Measurements from ENCODE around the gene CD82.

The CD82 gene

GRCh38 chr11:44571871-44572270, 6.4 kb downstream of the CD82 start:
- POLR2A ChIA-PET, result no interaction called here
- DNase-seq (ENCODE audit: low read depth, low spot score), result no peak
- no peak for TF ChIP-seq CTCF (IDR thresholded peaks at IDR 0.05; ENCODE audit: insufficient read depth, low read length, missing control alignments)
- H3K4me3 ChIP-seq (ENCODE audit: low read depth, low read length), result no peak overlapping the region
- CTCF ChIA-PET, result interaction anchor here (1.6 to 2.7 kb wide), 2 partner anchors 16 to 45 kb away, joined by 11 to 14 read pairs; no protein-coding TSS in a partner anchor

- CTCF ChIA-PET, result interaction anchor here (1.6 to 2.7 kb wide), 2 partner anchors 16 to 45 kb away, joined by 11 to 14 read pairs; no protein-coding TSS in a partner anchor
- POLR2A ChIA-PET, result no interaction called here
- H3K4me3 ChIP-seq (ENCODE audit: low read depth, low read length), result no peak overlapping the region
- no peak for DNase-seq (ENCODE audit: low read depth, low spot score)
- no peak for TF ChIP-seq CTCF (IDR thresholded peaks at IDR 0.05; ENCODE audit: insufficient read depth, low read length, missing control alignments)
These were observed 7.0 kb downstream of the CD82 start for GRCh38 chr11:44572436-44572835.

- no peak for TF ChIP-seq CTCF (IDR thresholded peaks at IDR 0.05; ENCODE audit: insufficient read depth, low read length, missing control alignments)
These were observed 7.4 kb downstream of the CD82 start for GRCh38 chr11:44572884-44573283.

GRCh38 chr11:44573333-44573732, 7.9 kb downstream of the CD82 start:
- DNase-seq (ENCODE audit: low read depth, low spot score), result no peak
- POLR2A ChIA-PET, result interaction anchor here (1.8 kb wide), 1 partner anchor 9 kb away, joined by 9 read pairs; no protein-coding TSS in a partner anchor
- TF ChIP-seq CTCF (IDR thresholded peaks at IDR 0.05; ENCODE audit: insufficient read depth, low read length, missing control alignments), result no peak
- CTCF ChIA-PET, result interaction anchor here (1.3 kb wide), 1 partner anchor 17 kb away, joined by 4 read pairs; no protein-coding TSS in a partner anchor
- no peak overlapping the region for H3K4me3 ChIP-seq (ENCODE audit: low read depth, low read length)

More at GRCh38 chr11:44572884-44573283, 7.4 kb downstream of the CD82 start:
- ChIA-PET CTCF (interaction anchor here (1.6 to 2.7 kb wide), 2 partner anchors 17 to 44 kb away, joined by 11 to 14 read pairs; no protein-coding TSS in a partner anchor), POLR2A (no interaction called here)
- H3K4me3 ChIP-seq (ENCODE audit: low read depth, low read length), result no peak overlapping the region
- no peak for DNase-seq (ENCODE audit: low read depth, low spot score)

GRCh38 chr11:44574610-44575287, 9.3 kb downstream of the CD82 start:
- TF ChIP-seq CTCF (IDR thresholded peaks at IDR 0.05; ENCODE audit: insufficient read depth, low read length, missing control alignments), result no peak
- POLR2A ChIA-PET, result interaction anchor here (1.8 kb wide), 2 partner anchors 9 to 11 kb away, joined by 5 to 9 read pairs; partner anchors contain the start of gene CD82
- H3K4me3 ChIP-seq (ENCODE audit: low read depth, low read length), result peak overlapping the region; percentile 12; the same call in 1 of the 2 replicates
- CTCF ChIA-PET, result interaction anchor here (1.1 to 1.3 kb wide), 3 partner anchors 10 to 42 kb away, joined by 4 to 5 read pairs (median 4); partner anchors contain the start of gene CD82
- DNase-seq (ENCODE audit: low read depth, low spot score), result peak; percentile 97

- no peak for TF ChIP-seq CTCF (IDR thresholded peaks at IDR 0.05; ENCODE audit: insufficient read depth, low read length, missing control alignments)
- ChIA-PET CTCF (interaction anchor here (1.2 kb wide), 1 partner anchor 42 kb away, joined by 4 read pairs; no protein-coding TSS in a partner anchor), POLR2A (interaction anchor here (1.8 kb wide), 2 partner anchors 10 to 11 kb away, joined by 5 to 9 read pairs; partner anchors contain the start of gene CD82)
- peak; percentile 53 for DNase-seq (ENCODE audit: low read depth, low spot score)
- no peak overlapping the region; the same call in 1 of the 2 replicates for H3K4me3 ChIP-seq (ENCODE audit: low read depth, low read length)
These were observed 9.8 kb downstream of the CD82 start for GRCh38 chr11:44575288-44575672.
